GM12878 (cell line): ENCODE results near the gene GATA2. TPM values are rescaled to one million over a fixed set of nuclear protein-coding genes. Genes with fewer than 3 reads are reported as not detected.

Experiments used
- ATAC-seq: fragments of 200-7000 bp; cut with Tn5 transposase; 3 replicates; pipeline ENCODE4 v1.9.1; 2020; ENCODE audit warnings: mild to moderate bottlenecking, moderate library complexity
- BruUV-seq: library from RNA; stranded (reverse); fragments of 400-500 nt; replicated peaks from 2 replicates; lab custom pipeline; 2021; lab: Mats Ljungman, UMichigan
- CTCF ChIA-PET: fragments of 300-600 bp; sonication (Branson Sonifier 250); formaldehyde crosslinking; extraction: SDS; loops from one replicate; lab custom pipeline; 2021; ENCODE audit warnings: inconsistent platforms; lab: Yijun Ruan, JAX
- POLR2A ChIA-PET: fragments of 350-600 bp; formaldehyde crosslinking; extraction: SDS; loops from one replicate; lab custom pipeline; 2021; ENCODE audit warnings: inconsistent platforms; lab: Charles Lee
- RAD21 ChIA-PET: fragments of 300-600 bp; sonication (Branson Sonifier 250); formaldehyde crosslinking; loops from one replicate; lab custom pipeline; 2023; ENCODE audit warnings: antibody characterized with exemption; ENCODE audit not compliant: unreplicated experiment; lab: Charles Lee
- SMC1A ChIA-PET: fragments of 300-600 bp; sonication (Branson Sonifier 250); formaldehyde crosslinking; loops from one replicate; lab custom pipeline; 2023; ENCODE audit not compliant: unreplicated experiment, uncharacterized antibody; lab: Charles Lee
- DNase-seq: peaks from one replicate; pipeline ENCODE4 v3.0.0-alpha.2; 2011; ENCODE audit warnings: low read depth, low spot score
- FAIRE-seq: peaks from 3 replicates; lab custom pipeline; 2011; peaks lifted over from hg19 to GRCh38; lab: Jason Lieb, UNC
- H2AFZ ChIP-seq: 2 replicates; pipeline ENCODE4 v1.6.0; 2011; ENCODE audit warnings: low read depth, low read length, control low read depth; ENCODE audit not compliant: control insufficient read depth
- H3K27ac ChIP-seq: 2 replicates; pipeline ENCODE4 v1.5.1; 2011; ENCODE audit warnings: control low read depth; ENCODE audit not compliant: control insufficient read depth, insufficient read depth
- H3K27me3 ChIP-seq, 2 experiments: replicated peaks in 1 of 2; 2 replicates each; pipeline versions ENCODE4 v1.6.0 to v1.6.1; 2011; ENCODE audit warnings: low read length in 1 of 2; ENCODE audit not compliant: control insufficient read depth in 2 of 2, insufficient read depth in 2 of 2
- H3K36me3 ChIP-seq, 2 experiments: 2 replicates each; pipeline ENCODE4 v1.5.1; 2011; ENCODE audit warnings: low read length in 1 of 2; ENCODE audit not compliant: control insufficient read depth in 2 of 2, insufficient read depth in 2 of 2
- H3K4me1 ChIP-seq: 2 replicates; pipeline ENCODE4 v1.6.1; 2011; ENCODE audit warnings: mild to moderate bottlenecking, low read length, moderate library complexity, mixed read lengths; ENCODE audit not compliant: control insufficient read depth, insufficient read depth
- H3K4me2 ChIP-seq: 2 replicates; pipeline ENCODE4 v1.6.0; 2011; ENCODE audit warnings: control low read depth; ENCODE audit not compliant: control insufficient read depth, insufficient read depth
- H3K4me3 ChIP-seq: fragments of 200-600 bp; sonication (generic); 2 replicates; pipeline ENCODE4 v1.5.1; 2016
- H3K79me2 ChIP-seq: 2 replicates; pipeline ENCODE4 v1.6.0; 2011; ENCODE audit warnings: low read length; ENCODE audit not compliant: control insufficient read depth, insufficient read depth
- H3K9ac ChIP-seq: 2 replicates; pipeline ENCODE4 v1.8.0; 2011; ENCODE audit warnings: low read length, control low read depth, mixed read lengths; ENCODE audit not compliant: control insufficient read depth, insufficient read depth
- H3K9me3 ChIP-seq: replicated peaks from 3 replicates; pipeline ENCODE4 v1.5.1; 2011; ENCODE audit warnings: mild to moderate bottlenecking, low read length; ENCODE audit not compliant: control insufficient read depth, insufficient read depth
- H4K20me1 ChIP-seq: 2 replicates; pipeline ENCODE4 v1.6.0; 2011; ENCODE audit not compliant: control insufficient read depth, insufficient read depth
- CEBPB ChIP-seq, 2 experiments: fragments of 150-350 bp in 1 of 2; IDR thresholded peaks; 2 replicates each; pipeline ENCODE4 v1.6.1; 2012 to 2014; ENCODE audit warnings: low read depth in 2 of 2, low read length in 2 of 2, borderline replicate concordance in 1 of 2, inconsistent platforms in 1 of 2
- CHD2 ChIP-seq: IDR thresholded peaks from 2 replicates; pipeline ENCODE4 v1.6.1; 2011; ENCODE audit warnings: low read depth, low read length, improper control_type of control experiment, borderline replicate concordance
- HDAC2 ChIP-seq: fragments of 200-600 bp; sonication (generic); IDR thresholded peaks from 2 replicates; pipeline ENCODE4 v1.6.1; 2017
- IKZF2 ChIP-seq, 2 experiments: fragments of 450-650 bp; IDR thresholded peaks; 2 replicates each; pipeline ENCODE4 v1.6.1; 2017; ENCODE audit warnings: mild to moderate bottlenecking in 2 of 2, moderate library complexity in 2 of 2
- IRF4 ChIP-seq: IDR thresholded peaks from 2 replicates; pipeline ENCODE4 v1.6.1; 2011; ENCODE audit warnings: low read depth, low read length
- JUND ChIP-seq: IDR thresholded peaks from 2 replicates; pipeline ENCODE4 v1.6.1; 2012; ENCODE audit warnings: low read depth, mild to moderate bottlenecking, low read length, improper control_type of control experiment, moderate library complexity
- MEF2A ChIP-seq: IDR thresholded peaks from 2 replicates; pipeline ENCODE4 v1.6.1; 2011; ENCODE audit warnings: low read depth, mild to moderate bottlenecking, low read length, moderate library complexity; ENCODE audit not compliant: insufficient read depth
- MXI1 ChIP-seq: fragments of 150-350 bp; IDR thresholded peaks from 2 replicates; pipeline ENCODE4 v1.6.1; 2011; ENCODE audit warnings: low read depth, mild to moderate bottlenecking, inconsistent platforms, low read length, improper control_type of control experiment
- NFXL1 ChIP-seq: fragments of 450-650 bp; IDR thresholded peaks from 2 replicates; pipeline ENCODE4 v1.6.1; 2017; ENCODE audit warnings: antibody characterized with exemption, mild to moderate bottlenecking, borderline replicate concordance
- NR2C2 ChIP-seq: IDR thresholded peaks from 2 replicates; pipeline ENCODE4 v1.6.1; 2011; ENCODE audit warnings: borderline replicate concordance, low read depth; ENCODE audit not compliant: control insufficient read depth, insufficient read length
- NR2F1 ChIP-seq: fragments of 450-650 bp; conservative IDR thresholded peaks from 2 replicates; pipeline ENCODE4 v1.6.1; 2017; ENCODE audit warnings: mild to moderate bottlenecking
- RAD51 ChIP-seq: fragments of 450-650 bp; IDR thresholded peaks from 2 replicates; pipeline ENCODE4 v1.6.1; 2016; ENCODE audit warnings: moderate library complexity, mild to moderate bottlenecking, inconsistent platforms
- RELA ChIP-seq: fragments of 450-650 bp; IDR thresholded peaks from 2 replicates; pipeline ENCODE4 v1.8.0; 2014; ENCODE audit warnings: borderline replicate concordance; ENCODE audit not compliant: partially characterized antibody
- SP1 ChIP-seq: IDR thresholded peaks from one replicate; pipeline ENCODE4 v1.6.1; 2011; ENCODE audit warnings: low read depth, low read length
- SUZ12 ChIP-seq: fragments of 200-600 bp; sonication (generic); IDR thresholded peaks from one replicate; pipeline ENCODE4 v1.6.1; 2018; ENCODE audit warnings: antibody characterized with exemption, mild to moderate bottlenecking; ENCODE audit not compliant: unreplicated experiment
- WRNIP1 ChIP-seq: IDR thresholded peaks from 2 replicates; pipeline ENCODE4 v1.6.1; 2011; ENCODE audit warnings: low read depth, low read length, improper control_type of control experiment, borderline replicate concordance
- WGBS: methylation state at CpG from one replicate; pipeline ENCODE4 v1.1.6; 2016; ENCODE audit warnings: low lambda C conversion rate; ENCODE audit not compliant: insufficient replicate concordance, insufficient coverage; ENCODE audit errors: missing lambda C conversion rate; 5-methylcytosine and 5-hydroxymethylcytosine counted together
- in situ Hi-C: fragments of 300-500 bp; cut with MboI; formaldehyde crosslinking; loops from 9 replicates; pipeline ENCODE4 v1.14.3; 2018; ENCODE audit warnings: mixed read lengths
- intact Hi-C: fragments of 100-400 bp; cut with micrococcal nuclease; formaldehyde crosslinking; loops from one replicate; pipeline ENCODE4 v1.14.2; 2022; ENCODE audit not compliant: unreplicated experiment
- polyA plus RNA-seq, 11 experiments: library from polyadenylated mRNA; depleted of rRNA in 4 of 11; unstranded in 6 of 11; stranded (reverse) in 5 of 11; fragments of >200 nt; fragmentation: Nextera tagmentation in 4 of 11; fragmentation: Illumina TruSeq in 1 of 11; extraction: Ambion mirVana in 4 of 11; extraction: Trizol in 1 of 11; gene quantifications; 1 replicate in 1 of 11; 2 replicates in 10 of 11; pipeline versions ENCODE4 v1.2.1 to v1.2.3, GENCODE V29; 2011 to 2016; ENCODE audit warnings: inconsistent platforms in 2 of 11, missing spikeins in 2 of 11, low read depth in 1 of 11
- total RNA-seq, 4 experiments: library from RNA; depleted of rRNA in 3 of 4; stranded (reverse); fragments of >200 nt in 3 of 4; fragmentation: Illumina TruSeq in 1 of 4; extraction: Trizol in 1 of 4; gene quantifications; 2 replicates each; pipeline versions ENCODE4 v1.2.1 to v1.2.3, GENCODE V29; 2013 to 2021
- TF ChIP-seq, protein P1 (sequence below): fragments of 450-650 bp; formaldehyde crosslinking; IDR thresholded peaks from 2 replicates; pipeline ENCODE4 v1.4.0; 2020; ENCODE audit warnings: mild to moderate bottlenecking, moderate library complexity

The GATA2 gene
- total and polyA plus RNA-seq, 10 of the 15 experiments (the other 5 are each of a cell fraction or from before 2014, with no cell fraction given): 0.56 TPM; not detected in 9

- Histone ChIP-seq H3K9me3 (no peaks in the 10 kb centered on the region; the same call in 2 of the 3 replicates), H3K4me2 (no peak overlapping the region), H3K4me3 (no peak overlapping the region), H3K27ac (no peak overlapping the region), H3K79me2 (no peaks in the 10 kb centered on the region), H3K36me3 (no peaks in the 10 kb centered on the region), H3K27me3 (peaks cover 0 to 3% of the 10 kb centered on the region in 2 experiments; a peak in 1 of 4 replicates), H4K20me1 (no peaks in the 10 kb centered on the region), H2AFZ (no peak overlapping the region), H3K9ac (no peak overlapping the region), H3K4me1 (no peaks in the 10 kb centered on the region)
- RAD21 ChIA-PET: no interaction called here
- ATAC-seq (no peak), DNase-seq (no peak), FAIRE-seq (no peak)
- SMC1A ChIA-PET: no interaction called here
- 0% methylated on average over 2 of the region's 2 CpGs for WGBS
- intact Hi-C loops (no loop called here), in situ Hi-C loops (no loop called here)
- no TSS peak for BruUV-seq
- POLR2A ChIA-PET: no interaction called here
- TF ChIP-seq MEF2A (no peak), NR2F1 (no peak), NR2C2 (no peak), SP1 (no peak), SUZ12 (no peak), RAD51 (no peak), CHD2 (no peak), MXI1 (no peak), RELA (no peak), IRF4 (no peak), JUND (no peak), HDAC2 (no peak), NFXL1 (no peak), CEBPB (IDR thresholded peaks at IDR 0.05; ENCODE audit: borderline replicate concordance in 1 of 2, low read depth in 2 of 2, low read length in 2 of 2) (no peak), IKZF2 (IDR thresholded peaks at IDR 0.05) (no peak), WRNIP1 (no peak)
- TF ChIP-seq, protein P1, sequence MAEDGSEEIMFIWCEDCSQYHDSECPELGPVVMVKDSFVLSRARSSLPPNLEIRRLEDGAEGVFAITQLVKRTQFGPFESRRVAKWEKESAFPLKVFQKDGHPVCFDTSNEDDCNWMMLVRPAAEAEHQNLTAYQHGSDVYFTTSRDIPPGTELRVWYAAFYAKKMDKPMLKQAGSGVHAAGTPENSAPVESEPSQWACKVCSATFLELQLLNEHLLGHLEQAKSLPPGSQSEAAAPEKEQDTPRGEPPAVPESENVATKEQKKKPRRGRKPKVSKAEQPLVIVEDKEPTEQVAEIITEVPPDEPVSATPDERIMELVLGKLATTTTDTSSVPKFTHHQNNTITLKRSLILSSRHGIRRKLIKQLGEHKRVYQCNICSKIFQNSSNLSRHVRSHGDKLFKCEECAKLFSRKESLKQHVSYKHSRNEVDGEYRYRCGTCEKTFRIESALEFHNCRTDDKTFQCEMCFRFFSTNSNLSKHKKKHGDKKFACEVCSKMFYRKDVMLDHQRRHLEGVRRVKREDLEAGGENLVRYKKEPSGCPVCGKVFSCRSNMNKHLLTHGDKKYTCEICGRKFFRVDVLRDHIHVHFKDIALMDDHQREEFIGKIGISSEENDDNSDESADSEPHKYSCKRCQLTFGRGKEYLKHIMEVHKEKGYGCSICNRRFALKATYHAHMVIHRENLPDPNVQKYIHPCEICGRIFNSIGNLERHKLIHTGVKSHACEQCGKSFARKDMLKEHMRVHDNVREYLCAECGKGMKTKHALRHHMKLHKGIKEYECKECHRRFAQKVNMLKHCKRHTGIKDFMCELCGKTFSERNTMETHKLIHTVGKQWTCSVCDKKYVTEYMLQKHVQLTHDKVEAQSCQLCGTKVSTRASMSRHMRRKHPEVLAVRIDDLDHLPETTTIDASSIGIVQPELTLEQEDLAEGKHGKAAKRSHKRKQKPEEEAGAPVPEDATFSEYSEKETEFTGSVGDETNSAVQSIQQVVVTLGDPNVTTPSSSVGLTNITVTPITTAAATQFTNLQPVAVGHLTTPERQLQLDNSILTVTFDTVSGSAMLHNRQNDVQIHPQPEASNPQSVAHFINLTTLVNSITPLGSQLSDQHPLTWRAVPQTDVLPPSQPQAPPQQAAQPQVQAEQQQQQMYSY (CRISPR knock-in tag): no peak
- CTCF ChIA-PET: no interaction called here
Observed at GRCh38 chr3:128541246-128541645, 48.2 kb upstream of the GATA2 start.
